Measurements from ENCODE around the gene GARIN5A.

DNA sequence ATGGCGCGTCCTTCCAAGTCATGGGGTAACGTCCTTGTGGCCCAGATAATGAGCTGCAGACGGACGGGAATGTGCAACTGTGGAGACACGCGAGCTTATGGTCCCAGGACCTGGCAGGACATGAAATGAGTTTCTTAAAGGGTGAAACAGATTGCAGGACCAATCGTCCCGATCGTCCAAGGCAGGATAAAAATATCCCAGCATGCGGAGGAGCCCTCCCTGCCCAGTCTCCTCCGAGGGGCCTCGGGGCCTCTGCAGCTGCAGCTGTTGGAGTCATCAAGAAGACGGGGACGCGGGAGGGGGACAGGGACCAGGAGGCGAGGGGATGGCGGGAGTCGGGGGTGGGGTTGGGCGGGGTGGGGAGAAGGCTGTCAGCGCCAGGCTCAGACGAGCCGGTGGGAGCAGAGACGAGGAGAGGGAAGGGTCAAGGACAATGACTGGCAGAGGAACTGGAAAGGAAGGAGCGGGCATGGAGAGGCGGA is 14.4 kb upstream of the GARIN5A start:
- TF ChIP-seq CTCF (conservative IDR thresholded peaks at IDR 0.05; ENCODE audit: low read depth, low read length) (no peak), EZH2 (IDR thresholded peaks at IDR 0.05; ENCODE audit: borderline replicate concordance, low read depth, low read length, poor library complexity, severe bottlenecking) (no peak)
